Activated CD4-positive, alpha-beta memory T cell treated with anti-CD3 and anti-CD28 coated beads, Interleukin-2, amount 10 ng/mL, durations not matched to agents 7 days and 5 days (primary cell): ENCODE results near the gene POLR2L. TPM values are rescaled to one million over a fixed set of nuclear protein-coding genes. Genes with fewer than 3 reads are reported as not detected.

Experiments used
- CTCF ChIA-PET: fragments of 350-600 bp; sonication (Branson Sonifier 250); formaldehyde crosslinking; loops from one replicate; lab custom pipeline; 2021; ENCODE audit warnings: antibody characterized with exemption, inconsistent platforms; lab: Charles Lee
- POLR2A ChIA-PET: fragments of 350-600 bp; sonication (Branson Sonifier 250); formaldehyde crosslinking; loops from one replicate; lab custom pipeline; 2021; ENCODE audit warnings: antibody characterized with exemption; lab: Charles Lee
- DNase-seq: peaks from one replicate; pipeline ENCODE4 v3.0.0-alpha.2; 2020
- H3K27ac Mint-ChIP-seq: one replicate; pipeline ENCODE4 v1.8.0; 2021; ENCODE audit warnings: mild to moderate bottlenecking, mixed read lengths
- H3K27me3 Mint-ChIP-seq: one replicate; pipeline ENCODE4 v1.8.0; 2021; ENCODE audit warnings: mixed read lengths
- H3K36me3 Mint-ChIP-seq: one replicate; pipeline ENCODE4 v1.8.0; 2021; ENCODE audit warnings: low read depth, mixed read lengths
- H3K4me1 Mint-ChIP-seq: one replicate; pipeline ENCODE4 v1.8.0; 2021; ENCODE audit warnings: mixed read lengths
- H3K4me3 Mint-ChIP-seq: one replicate; pipeline ENCODE4 v1.8.0; 2021; ENCODE audit warnings: mild to moderate bottlenecking, mixed read lengths
- H3K9me3 Mint-ChIP-seq: one replicate; pipeline ENCODE4 v1.8.0; 2021; ENCODE audit warnings: mixed read lengths
- total RNA-seq, 2 experiments: library from RNA; stranded (reverse); gene quantifications; one replicate each; pipeline ENCODE4 v1.2.3, GENCODE V29; 2021

Gene POLR2L
- total RNA-seq, 2 experiments from 2014 or later = 59.3 to 61.5 TPM

DNA sequence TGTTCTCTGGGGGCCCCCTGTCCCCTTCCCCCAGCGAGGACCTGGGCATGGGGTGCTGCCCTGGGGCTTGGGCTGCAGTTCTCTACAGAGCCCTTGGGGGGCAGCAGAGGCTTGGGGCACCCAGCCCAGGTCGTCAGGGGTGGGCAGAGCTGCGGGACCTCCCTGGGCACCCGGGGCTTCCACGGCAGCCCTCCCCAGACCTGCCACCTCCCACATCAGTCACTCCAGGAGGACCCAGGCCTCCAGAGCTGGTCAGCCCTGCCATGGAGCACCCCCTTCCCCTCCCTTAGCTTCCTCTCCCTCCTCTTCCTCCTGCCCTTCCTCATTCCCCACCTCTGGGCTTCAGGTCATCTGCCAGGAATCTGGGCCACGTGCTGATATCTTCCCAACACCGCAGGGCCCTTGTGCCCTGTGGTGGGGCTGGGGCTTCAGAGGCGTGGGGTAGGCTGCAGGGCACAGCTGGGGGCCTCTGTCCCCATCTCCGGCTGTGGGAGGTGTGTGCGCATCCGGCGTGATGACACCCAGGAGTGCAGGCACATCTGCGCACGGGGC lies 6.1 kb upstream of the POLR2L start:
- DNase-seq = peak; percentile 71
- ChIA-PET CTCF (interaction anchor here (0.8 to 2.2 kb wide), 6 partner anchors 9 to 205 kb away, joined by 3 to 10 read pairs (median 6); no protein-coding TSS in a partner anchor), POLR2A (interaction anchor here (0.9 to 1.3 kb wide), 2 partner anchors 29 to 202 kb away, joined by 3 to 4 read pairs; partner anchors contain the start of gene PNPLA2)
- Mint-ChIP-seq H3K27ac (no peak overlapping the region), H3K4me1 (peaks cover 12% of the 10 kb centered on the region), H3K27me3 (peaks cover 11% of the 10 kb centered on the region), H3K36me3 (no peaks in the 10 kb centered on the region), H3K4me3 (peak overlapping the region; percentile 21), H3K9me3 (no peaks in the 10 kb centered on the region)

DNA sequence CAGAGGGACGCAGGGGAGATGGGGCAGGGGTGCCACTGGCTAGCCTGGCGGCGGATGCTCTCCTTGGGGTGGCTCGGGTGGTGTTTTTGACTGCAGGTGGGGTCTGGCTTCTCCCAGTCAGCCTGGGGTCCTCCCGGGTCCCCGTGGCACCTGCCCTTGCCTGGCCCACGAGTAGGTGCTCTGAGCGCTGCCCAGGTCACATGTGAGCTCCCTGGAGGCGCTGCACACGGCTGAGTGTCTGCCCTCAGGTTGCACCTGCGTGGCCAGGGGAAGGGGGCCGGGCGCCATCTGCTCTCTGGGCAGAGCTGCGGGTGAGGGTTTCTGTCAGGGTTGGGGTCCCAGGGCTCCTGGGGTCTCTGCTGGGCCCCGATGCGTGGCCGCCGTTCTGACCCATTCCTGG lies 5.5 kb upstream of the POLR2L start:
- Mint-ChIP-seq H3K4me1 (peaks cover 14% of the 10 kb centered on the region), H3K27ac (no peak overlapping the region), H3K27me3 (peaks cover 11% of the 10 kb centered on the region), H3K36me3 (no peaks in the 10 kb centered on the region), H3K4me3 (no peak overlapping the region), H3K9me3 (no peaks in the 10 kb centered on the region)
- CTCF ChIA-PET = interaction anchor here (0.8 to 2.2 kb wide), 5 partner anchors 10 to 205 kb away, joined by 3 to 10 read pairs (median 5); no protein-coding TSS in a partner anchor
- POLR2A ChIA-PET = interaction anchor here (0.9 to 1.3 kb wide), 2 partner anchors 29 to 203 kb away, joined by 3 to 4 read pairs; partner anchors contain the start of gene PNPLA2
- no peak for DNase-seq

DNA sequence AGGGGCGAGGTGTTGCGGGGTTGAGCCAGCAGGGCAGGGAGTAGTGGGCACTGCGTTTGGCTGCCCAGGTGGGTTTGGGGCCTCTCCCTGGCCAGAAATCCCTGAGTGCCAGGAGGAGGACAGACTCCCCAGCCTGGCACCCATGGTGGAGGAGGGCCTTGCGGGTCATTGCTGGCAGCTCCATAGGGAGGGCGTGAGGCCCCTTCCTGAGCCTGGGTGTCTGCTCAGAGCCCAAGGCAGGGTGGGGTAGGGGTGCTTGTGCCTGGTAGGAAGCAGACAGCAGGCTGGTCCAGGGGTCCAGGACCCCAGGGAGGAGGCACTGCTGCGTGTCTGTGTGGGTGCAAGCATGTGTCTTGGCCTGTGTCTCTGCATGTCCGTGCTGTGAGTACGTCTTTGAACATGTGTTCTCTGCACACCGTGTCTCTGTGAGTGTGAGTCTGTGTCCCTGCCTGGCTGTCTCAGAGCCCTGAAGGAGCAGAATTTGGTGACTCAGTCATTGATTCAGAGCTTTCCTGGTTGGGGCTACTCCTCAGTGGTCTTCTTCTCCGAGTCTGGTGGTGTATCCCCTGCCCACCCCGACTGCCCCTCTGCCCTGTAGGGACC lies 4.3 kb upstream of the POLR2L start:
- ChIA-PET POLR2A (no interaction called here), CTCF (no interaction called here)
- Mint-ChIP-seq H3K27ac (no peak overlapping the region), H3K4me3 (no peak overlapping the region), H3K27me3 (peaks cover 11% of the 10 kb centered on the region), H3K36me3 (no peaks in the 10 kb centered on the region), H3K4me1 (peaks cover 14% of the 10 kb centered on the region), H3K9me3 (no peaks in the 10 kb centered on the region)
- DNase-seq = no peak

DNA sequence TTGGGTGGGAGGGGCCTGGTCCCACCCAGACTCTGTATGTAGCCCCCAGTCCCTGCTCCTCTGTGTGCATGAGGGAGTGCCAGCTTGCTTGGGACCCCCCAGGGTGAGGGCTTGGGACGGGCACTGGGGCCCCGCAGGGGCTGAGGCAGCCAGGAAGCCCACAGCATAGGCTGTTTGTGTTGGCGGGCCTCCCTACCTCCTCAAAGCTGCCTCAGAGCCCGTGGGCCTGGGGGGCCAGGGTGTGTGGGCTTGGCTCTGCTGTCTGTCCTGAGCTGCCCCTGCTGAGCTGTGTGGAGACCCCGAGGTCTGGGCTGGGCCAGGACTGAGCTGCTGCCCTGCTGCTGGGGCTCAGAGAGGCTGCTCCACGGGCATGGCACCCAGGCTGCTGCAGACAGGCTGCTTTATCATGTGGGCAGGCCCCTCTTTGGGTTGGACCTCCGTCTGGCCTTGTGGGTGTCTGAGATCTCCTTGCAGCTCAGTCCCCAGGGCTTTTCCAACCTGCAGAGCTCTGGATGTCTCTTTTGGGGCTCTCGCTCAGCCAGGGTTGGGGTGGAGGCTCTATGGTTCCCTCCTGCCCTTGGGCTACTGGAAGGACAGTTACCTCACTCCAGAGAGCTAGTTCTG lies 3.7 kb upstream of the POLR2L start:
- Mint-ChIP-seq H3K4me1 (peaks cover 20% of the 10 kb centered on the region), H3K9me3 (no peaks in the 10 kb centered on the region), H3K4me3 (no peak overlapping the region), H3K27ac (no peak overlapping the region), H3K27me3 (peaks cover 8% of the 10 kb centered on the region), H3K36me3 (no peaks in the 10 kb centered on the region)
- DNase-seq = no peak
- ChIA-PET CTCF (no interaction called here), POLR2A (no interaction called here)

DNA sequence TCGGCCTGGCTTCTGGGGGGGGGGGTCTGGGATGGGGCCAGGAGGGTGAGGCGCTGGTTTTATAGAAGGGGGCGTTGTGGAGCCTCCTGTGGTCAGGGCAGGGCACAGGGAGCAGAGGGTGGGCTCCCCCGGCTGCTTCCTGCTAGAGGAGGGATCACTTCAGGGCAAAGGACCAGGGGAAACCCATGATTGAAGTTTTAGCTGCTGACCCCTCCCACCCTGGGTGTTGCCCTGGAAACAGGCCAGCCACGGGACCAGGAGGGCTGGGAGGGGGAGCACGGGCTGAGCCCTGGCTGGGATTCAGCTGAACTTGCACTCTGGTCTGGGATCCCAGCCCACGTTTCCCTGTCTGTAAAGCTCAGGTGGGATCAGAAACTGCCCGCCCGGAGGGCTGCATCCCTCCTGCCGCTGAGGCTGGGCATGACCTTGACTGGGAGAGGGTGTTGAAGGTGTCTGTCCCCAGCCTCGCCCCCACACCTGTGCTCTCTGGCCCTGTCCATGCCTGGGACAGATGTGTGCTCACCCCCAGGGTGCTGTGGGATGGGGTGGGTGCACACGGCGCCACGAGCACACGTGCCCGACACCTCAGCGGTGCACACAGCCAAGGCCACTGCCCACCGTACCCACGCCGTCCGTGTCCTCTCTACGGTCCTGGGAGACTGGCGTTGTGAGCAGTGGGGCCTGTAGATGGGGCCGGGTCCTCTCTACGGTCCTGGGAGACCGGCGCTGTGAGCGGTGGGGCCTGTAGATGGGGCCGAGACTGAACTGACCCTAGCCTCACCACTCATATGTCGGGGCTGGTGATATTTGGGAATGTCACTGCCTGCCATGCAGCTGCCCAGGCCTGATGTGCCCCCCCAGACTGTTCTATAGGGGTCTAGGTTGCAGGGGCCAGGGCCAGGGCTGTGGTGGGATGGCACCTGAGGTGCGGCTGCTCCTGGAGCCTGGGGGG lies 2.6 kb upstream of the POLR2L start:
- Mint-ChIP-seq H3K27ac (no peak overlapping the region), H3K9me3 (no peaks in the 10 kb centered on the region), H3K27me3 (peaks cover 8% of the 10 kb centered on the region), H3K4me3 (no peak overlapping the region), H3K36me3 (peaks cover 5% of the 10 kb centered on the region), H3K4me1 (peaks cover 30% of the 10 kb centered on the region)
- POLR2A ChIA-PET = no interaction called here
- CTCF ChIA-PET = no interaction called here
- DNase-seq = no peak

DNA sequence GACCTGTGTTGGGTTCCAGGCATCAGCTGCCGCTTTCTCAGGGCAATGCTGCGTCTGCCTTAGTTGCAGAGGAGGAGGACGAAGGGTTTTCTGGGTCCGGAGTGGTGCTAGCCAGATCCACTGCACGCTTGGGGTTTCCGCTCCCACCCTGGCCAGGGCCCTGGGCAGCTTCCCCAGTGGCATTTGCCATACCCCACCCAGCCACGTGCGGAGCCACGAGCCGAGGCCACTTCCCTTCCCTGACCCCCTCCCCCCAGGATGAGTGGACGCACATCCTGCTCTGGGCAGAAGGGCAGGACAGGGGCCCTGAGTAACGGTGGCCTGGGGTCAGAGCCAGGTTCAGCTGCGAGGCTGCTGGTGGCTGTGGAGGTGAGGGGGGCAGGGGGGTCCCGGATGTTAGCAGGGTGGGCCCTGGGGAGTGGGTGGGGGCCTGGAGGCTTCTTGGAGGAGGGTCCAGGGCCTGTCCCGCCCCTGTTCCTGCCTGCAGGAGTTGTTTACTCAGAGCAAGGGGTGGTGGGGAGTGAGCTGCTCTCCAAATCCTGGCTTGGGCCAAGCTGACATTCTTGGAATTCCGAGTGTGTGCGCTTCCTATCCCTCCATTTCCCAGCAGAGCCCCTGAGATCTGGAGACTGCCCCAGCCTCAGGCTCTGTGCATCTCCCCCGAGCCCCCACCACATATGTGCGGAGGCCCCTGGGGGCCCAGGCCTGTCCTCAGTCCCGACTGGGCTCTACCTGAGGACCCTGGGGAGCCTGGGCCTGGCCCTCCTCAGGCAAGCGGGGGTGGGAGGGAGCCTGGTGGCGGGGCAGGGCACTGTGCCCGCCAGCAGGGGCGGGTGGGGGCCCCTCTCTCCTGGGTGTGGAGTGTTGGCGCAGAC lies 1.7 kb upstream of the POLR2L start:
- Mint-ChIP-seq H3K4me1 (peaks cover 30% of the 10 kb centered on the region), H3K4me3 (peak overlapping the region; percentile 61), H3K9me3 (no peaks in the 10 kb centered on the region), H3K27me3 (peaks cover 5% of the 10 kb centered on the region), H3K36me3 (peaks cover 7% of the 10 kb centered on the region), H3K27ac (no peak overlapping the region)
- DNase-seq = no peak
- CTCF ChIA-PET = interaction anchor here (1.2 to 1.4 kb wide), 3 partner anchors 13 to 85 kb away, joined by 3 to 4 read pairs (median 3); no protein-coding TSS in a partner anchor
- POLR2A ChIA-PET = interaction anchor here (1.1 to 5.2 kb wide), 6 partner anchors 11 to 268 kb away, joined by 3 to 45 read pairs (median 24); partner anchors contain the start of genes CD151, CRACR2B, PNPLA2 and RPLP2

DNA sequence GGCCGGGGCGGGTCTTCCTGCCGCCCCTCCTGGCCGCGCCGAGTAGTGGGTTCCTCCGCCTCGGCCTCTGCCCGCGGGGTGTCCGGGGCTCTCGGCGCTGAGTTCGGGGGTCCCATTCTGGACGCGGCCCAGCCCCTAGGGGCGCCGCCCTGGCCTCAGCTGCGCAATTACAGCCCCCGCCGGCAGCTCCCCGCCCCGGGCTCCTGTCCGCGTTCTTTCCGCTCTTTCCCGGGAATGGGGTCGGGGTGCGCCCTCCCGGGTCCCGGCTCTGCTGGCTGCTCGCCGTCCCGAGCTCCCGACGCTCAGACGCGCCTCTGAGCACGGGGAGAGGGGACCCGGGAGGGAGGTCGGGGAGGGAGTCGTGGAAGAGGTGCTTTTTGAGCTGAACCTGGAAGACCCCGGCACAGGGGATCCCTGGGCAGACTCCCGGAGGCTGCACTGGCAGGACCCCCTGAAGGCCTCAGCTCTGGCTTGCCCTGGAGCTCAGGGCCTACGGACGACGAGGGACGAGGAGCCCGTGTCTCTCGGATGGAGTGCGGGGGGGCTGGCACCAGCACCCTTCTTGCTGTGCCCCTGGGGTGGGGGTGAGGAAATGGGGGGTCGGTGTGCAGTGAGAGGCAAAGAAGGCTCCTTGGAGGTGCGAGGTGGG lies 881 bp upstream of the POLR2L start:
- no peak for DNase-seq
- H3K27me3 Mint-ChIP-seq = no peaks in the 10 kb centered on the region
- peaks cover 13% of the 10 kb centered on the region for H3K36me3 Mint-ChIP-seq
- POLR2A ChIA-PET = interaction anchor here (0.6 to 5.2 kb wide), 15 partner anchors 8 to 275 kb away, joined by 3 to 45 read pairs (median 4); partner anchors contain the start of genes CD151, CRACR2B, GATD1 and PNPLA2
- peaks cover 24% of the 10 kb centered on the region for H3K4me1 Mint-ChIP-seq
- H3K27ac Mint-ChIP-seq = no peak overlapping the region
- CTCF ChIA-PET = interaction anchor here (1.2 to 1.4 kb wide), 3 partner anchors 12 to 86 kb away, joined by 3 to 4 read pairs (median 3); no protein-coding TSS in a partner anchor
- H3K9me3 Mint-ChIP-seq = no peaks in the 10 kb centered on the region
- peak overlapping the region; percentile 61 for H3K4me3 Mint-ChIP-seq

DNA sequence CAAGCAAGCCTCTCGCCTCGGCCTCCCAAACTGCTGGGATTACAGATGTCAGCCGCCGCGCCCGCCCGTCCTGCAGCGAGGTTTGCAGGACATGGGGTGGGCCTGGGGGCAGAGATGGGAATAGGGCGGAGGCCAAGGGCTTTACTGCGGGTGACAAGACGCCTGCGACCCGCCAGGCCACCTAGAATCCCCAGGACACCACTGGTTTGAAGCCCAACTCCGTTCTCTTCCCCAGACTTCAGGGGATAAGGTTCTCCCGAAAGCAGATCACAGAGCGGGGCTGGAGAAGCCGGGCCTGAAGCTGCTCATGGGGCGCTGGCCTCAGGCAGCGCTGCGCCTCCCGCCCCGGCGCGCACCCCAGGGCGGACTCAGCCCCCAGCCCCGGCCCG lies 354 bp downstream of the POLR2L start:
- POLR2A ChIA-PET = interaction anchor here (0.6 to 5.2 kb wide), 9 partner anchors 9 to 65 kb away, joined by 3 to 45 read pairs (median 5); partner anchors contain the start of genes CD151, CRACR2B, GATD1 and PNPLA2
- H3K27me3 Mint-ChIP-seq = no peaks in the 10 kb centered on the region
- no peak for DNase-seq
- peaks cover 26% of the 10 kb centered on the region for H3K4me1 Mint-ChIP-seq
- H3K36me3 Mint-ChIP-seq = peaks cover 17% of the 10 kb centered on the region
- H3K9me3 Mint-ChIP-seq = no peaks in the 10 kb centered on the region
- CTCF ChIA-PET = interaction anchor here (1.1 kb wide), 1 partner anchor 36 kb away, joined by 3 read pairs; no protein-coding TSS in a partner anchor
- H3K4me3 Mint-ChIP-seq = peak overlapping the region; percentile 83
- H3K27ac Mint-ChIP-seq = peak overlapping the region; percentile 76

DNA sequence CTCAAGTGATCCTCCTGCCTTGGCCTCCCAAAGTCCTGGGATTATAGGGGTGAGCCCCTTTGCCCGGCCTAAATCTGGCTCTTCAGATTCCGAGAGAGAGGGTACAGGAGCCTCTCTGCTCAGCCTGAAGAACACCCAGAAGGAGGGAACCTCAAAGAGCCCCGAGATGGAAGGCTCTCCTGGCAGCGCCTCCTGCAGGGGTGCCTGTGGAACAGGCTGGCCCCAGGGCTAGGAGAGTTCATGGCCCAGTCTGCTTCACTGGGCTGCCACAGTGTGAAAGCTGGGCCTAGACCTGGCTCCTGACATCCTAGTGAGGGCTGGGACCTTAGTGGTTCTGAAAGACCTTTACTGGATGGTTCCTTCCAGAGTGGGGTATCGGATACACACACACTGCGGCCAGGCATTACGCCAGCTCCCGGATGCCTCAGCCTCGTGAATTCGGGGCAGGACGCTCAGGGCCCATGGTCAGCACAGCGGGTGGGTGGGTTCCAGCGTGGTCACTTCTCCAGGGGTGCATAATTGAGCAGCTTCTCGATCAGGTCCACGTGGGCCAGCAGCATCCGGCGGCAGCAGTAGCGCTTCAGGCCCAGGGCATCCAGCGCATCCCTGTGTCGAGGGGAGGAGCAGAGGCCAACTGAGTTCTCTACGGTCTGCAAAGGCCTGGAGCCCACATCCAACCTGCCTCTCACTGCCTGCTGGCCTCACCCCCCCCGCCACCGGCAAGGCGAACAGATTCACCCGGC lies 2.3 kb downstream of the POLR2L start:
- Mint-ChIP-seq H3K36me3 (peaks cover 17% of the 10 kb centered on the region), H3K9me3 (no peaks in the 10 kb centered on the region), H3K27me3 (no peaks in the 10 kb centered on the region), H3K4me3 (peak overlapping the region; percentile 83), H3K4me1 (peaks cover 26% of the 10 kb centered on the region), H3K27ac (no peak overlapping the region)
- ChIA-PET POLR2A (interaction anchor here (1.2 to 5.2 kb wide), 5 partner anchors 11 to 31 kb away, joined by 4 to 45 read pairs (median 24); partner anchors contain the start of genes CRACR2B, PNPLA2 and RPLP2), CTCF (no interaction called here)
- no peak for DNase-seq

DNA sequence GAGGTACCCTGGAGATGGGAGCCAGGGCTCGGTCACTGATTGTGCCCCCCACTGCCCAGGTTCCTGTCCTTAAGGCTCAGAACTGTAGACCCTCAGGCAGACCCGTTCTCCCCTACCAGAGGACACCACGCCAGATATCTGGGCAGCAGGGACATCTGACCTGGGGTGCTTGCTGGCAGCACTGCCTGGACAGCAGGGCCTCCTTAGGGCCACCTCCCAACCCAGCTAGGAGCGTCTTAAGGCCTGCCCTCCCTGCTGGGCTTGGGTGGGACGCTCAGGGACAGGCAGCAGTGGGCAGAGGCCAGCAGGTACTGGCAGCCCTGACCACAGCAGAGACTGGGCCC lies 3.1 kb downstream of the POLR2L start:
- Mint-ChIP-seq H3K9me3 (no peaks in the 10 kb centered on the region), H3K27me3 (no peaks in the 10 kb centered on the region), H3K4me1 (peaks cover 27% of the 10 kb centered on the region), H3K36me3 (peaks cover 17% of the 10 kb centered on the region), H3K27ac (no peak overlapping the region), H3K4me3 (no peak overlapping the region)
- CTCF ChIA-PET = no interaction called here
- POLR2A ChIA-PET = interaction anchor here (4.6 to 5.2 kb wide), 2 partner anchors 10 to 19 kb away, joined by 32 to 45 read pairs; partner anchors contain the start of genes CRACR2B and PNPLA2
- DNase-seq = no peak
